NOMO-1 (cell line): ENCODE data around the gene ST7.
"Not testable (repeated sequence)": the region's sequence is repeated elsewhere in the genome, so short reads cannot be mapped to it uniquely, and the experiment has no call there.

Experiments used
- DNase-seq, 2 experiments: peaks; one replicate each; lab custom pipeline; 2025; ENCODE audit not compliant: unreplicated experiment in 2 of 2; lab: John Stamatoyannopoulos, UW

The ST7 gene

GRCh38 chr7:117211614-117212013, 258.3 kb downstream of the ST7 start:
- no peak for DNase-seq

GRCh38 chr7:117212969-117213877, 259.9 kb downstream of the ST7 start:
- DNase-seq = peak in 1 of 2 experiments; percentile 1

- DNase-seq = no peak
Measured at GRCh38 chr7:117216010-117216409, 262.7 kb downstream of the ST7 start.

- DNase-seq = no peak
Measured at GRCh38 chr7:117216436-117217069, 263.3 kb downstream of the ST7 start.

GRCh38 chr7:117217106-117218035, 264.1 kb downstream of the ST7 start:
- no peak for DNase-seq

GRCh38 chr7:117218700-117219099, 265.4 kb downstream of the ST7 start:
- no peak for DNase-seq

GRCh38 chr7:117219485-117219884, 266.2 kb downstream of the ST7 start:
- DNase-seq = no peak

- no peak for DNase-seq
Measured at GRCh38 chr7:117220836-117221235, 267.5 kb downstream of the ST7 start.

GRCh38 chr7:117225536-117225935, 272.2 kb downstream of the ST7 start:
- DNase-seq = no peak

GRCh38 chr7:117227091-117227490, 273.8 kb downstream of the ST7 start:
- no peak for DNase-seq

GRCh38 chr7:117229350-117229749, 276.0 kb downstream of the ST7 start:
- DNase-seq = no peak

- DNase-seq = no peak
Measured at GRCh38 chr7:117230276-117231046, 277.2 kb downstream of the ST7 start.

GRCh38 chr7:117231047-117231359, 277.7 kb downstream of the ST7 start:
- DNase-seq = no peak

- DNase-seq = no peak
Measured at GRCh38 chr7:117237646-117238045, 284.3 kb downstream of the ST7 start.

- DNase-seq = no peak
Measured at GRCh38 chr7:117238472-117238871, 285.2 kb downstream of the ST7 start.

GRCh38 chr7:117238937-117239336, 285.6 kb downstream of the ST7 start:
- DNase-seq = no peak

GRCh38 chr7:117241088-117241487, 287.8 kb downstream of the ST7 start:
- no peak for DNase-seq

GRCh38 chr7:117243390-117243789, 290.1 kb downstream of the ST7 start:
- DNase-seq = no peak

- not testable (repeated sequence) for DNase-seq
Measured at GRCh38 chr7:117245703-117246102, 292.4 kb downstream of the ST7 start.

GRCh38 chr7:117247809-117248208, 294.5 kb downstream of the ST7 start:
- no peak for DNase-seq
